SU-DHL-6 (cell line): ENCODE data around the gene ANKRD33B.

Experiments used
- CTCF ChIP-seq: fragments of 200-600 bp; sonication (generic); IDR thresholded peaks from one replicate; pipeline ENCODE4 v1.5.1; 2017; ENCODE audit warnings: antibody characterized with exemption, mild to moderate bottlenecking, low read length, moderate library complexity; ENCODE audit not compliant: insufficient read depth, poor library complexity, severe bottlenecking
- EZH2phosphoT487 ChIP-seq: fragments of 200-600 bp; sonication (generic), shearing (Covaris generic); conservative IDR thresholded peaks from 2 replicates; pipeline ENCODE4 v1.6.1; 2018; ENCODE audit warnings: mild to moderate bottlenecking, antibody characterized with exemption, low read length, moderate library complexity, mixed read lengths

DNA sequence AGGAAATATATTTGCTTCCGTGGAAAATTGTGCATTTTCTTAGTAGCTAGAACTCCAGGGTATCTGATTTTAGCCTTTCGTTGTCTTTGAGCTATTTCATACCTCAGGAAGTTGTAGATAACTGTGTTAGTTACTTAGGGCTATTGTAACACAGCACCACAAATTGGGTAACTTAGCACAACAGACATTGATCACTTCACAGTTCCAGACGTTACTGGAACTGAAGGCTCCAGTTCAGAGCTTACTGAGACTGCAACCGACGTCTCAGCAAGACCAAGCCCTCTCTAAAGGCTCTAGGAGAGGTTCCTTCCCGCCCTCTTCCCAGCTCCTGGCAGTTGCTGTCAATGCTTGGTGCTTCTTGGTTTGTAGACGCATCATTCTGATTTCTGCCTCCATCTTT lies 17.7 kb upstream of the ANKRD33B start:
- TF ChIP-seq CTCF: no peak
- no peak for TF ChIP-seq EZH2phosphoT487
